Left renal pelvis (tissue), 4 donors: ENCODE data around the gene DNA2. TPM values are rescaled to one million over a fixed set of nuclear protein-coding genes. Genes with fewer than 3 reads are reported as not detected.
A peak's percentile ranks its signal among the peaks of the same experiment; 100 is the strongest.
"Not testable (repeated sequence)": the region's sequence is repeated elsewhere in the genome, so short reads cannot be mapped to it uniquely, and the experiment has no call there.

Experiments
- DNase-seq, 4 donors: peaks; one replicate each; pipeline ENCODE4 v3.0.0-alpha.2; 2013; ENCODE audit warnings: low read depth in 4 of 4, low spot score in 3 of 4
- polyA plus RNA-seq, 4 donors: library from polyadenylated mRNA; unstranded; fragments of 120-200 nt; gene quantifications; one replicate each; pipeline ENCODE4 v1.2.1, GENCODE V29; 2013; ENCODE audit not compliant: insufficient read length in 4 of 4

DNA2 gene
- polyA plus RNA-seq, 4 donors, result 6.8 to 13.3 (median 13.1) TPM

DNA sequence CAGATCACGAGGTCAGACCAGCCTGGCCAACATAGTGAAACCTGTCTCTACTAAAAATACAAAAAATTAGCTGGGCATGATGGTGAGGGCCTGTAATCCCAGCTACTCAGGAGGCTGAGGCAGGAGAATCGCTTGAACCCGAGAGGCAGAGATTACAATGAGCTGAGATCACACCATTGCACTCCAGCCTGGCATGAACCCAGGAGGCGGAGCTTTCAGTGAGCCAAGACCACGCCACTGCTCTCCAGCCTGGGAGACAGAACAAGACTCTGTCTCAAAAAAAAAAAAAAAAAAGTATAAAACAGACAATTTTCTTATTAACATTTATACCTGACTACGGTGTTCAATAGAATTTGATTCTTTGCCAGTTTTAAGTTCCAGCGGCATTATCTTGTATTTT is 22.1 kb downstream of the DNA2 start:
- not testable (repeated sequence) for DNase-seq

DNA sequence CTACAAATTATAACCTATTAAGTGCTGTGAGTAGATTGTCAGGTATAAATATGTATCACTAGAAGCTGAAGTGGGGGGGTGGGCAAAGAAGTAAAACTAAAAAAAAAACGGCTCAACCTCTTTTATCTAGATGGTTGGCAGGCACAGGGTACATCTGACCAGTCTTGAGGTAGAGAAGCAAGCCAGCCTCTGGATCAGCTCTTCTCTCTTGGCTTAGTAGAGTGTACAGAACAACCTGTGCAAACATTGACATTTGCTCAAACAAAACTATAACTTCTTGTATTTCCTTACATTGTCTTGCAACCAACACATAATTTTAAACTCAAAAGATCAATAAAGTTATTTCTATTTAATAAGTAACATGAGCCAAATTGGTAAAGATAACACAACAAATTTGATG is 25.6 kb downstream of the DNA2 start:
- no peak for DNase-seq

DNA sequence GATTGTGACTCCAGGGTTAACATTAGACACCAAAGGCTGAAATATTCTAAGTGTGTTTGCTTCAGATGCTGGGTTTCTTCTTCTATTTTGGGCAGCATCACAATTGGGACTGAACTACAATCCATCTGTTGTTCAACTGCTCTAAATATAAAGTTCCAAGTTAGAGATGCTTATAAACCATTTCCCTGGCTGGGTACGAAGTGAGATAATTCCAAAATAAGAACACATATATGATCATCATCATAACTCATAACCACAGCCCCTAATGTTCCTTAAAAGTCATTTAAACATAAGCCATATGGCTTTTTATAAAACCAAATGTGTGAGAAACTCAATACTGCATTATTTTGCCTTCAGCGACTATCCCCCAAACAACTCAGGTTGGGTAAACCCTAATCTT is 28.8 kb downstream of the DNA2 start:
- no peak for DNase-seq

DNA sequence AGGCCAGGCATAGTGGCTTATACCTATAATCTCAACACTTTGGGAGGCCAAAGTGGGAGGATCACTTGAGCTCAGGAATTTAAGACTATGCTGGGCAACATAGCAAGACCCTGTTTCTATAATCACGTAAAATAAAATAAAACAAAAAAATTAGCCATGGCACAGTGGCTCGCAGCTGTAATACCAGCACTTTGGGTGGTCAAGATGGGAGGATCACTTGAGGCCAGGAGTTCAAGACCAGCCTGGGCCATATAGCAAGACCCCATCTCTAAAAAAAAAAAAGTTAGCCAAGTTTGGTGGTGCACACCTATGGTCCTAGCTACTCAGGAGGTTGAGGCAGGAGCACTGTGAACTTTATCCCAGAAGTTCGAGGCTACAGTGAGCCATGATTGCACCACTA is 30.9 kb downstream of the DNA2 start:
- no peak for DNase-seq

DNA sequence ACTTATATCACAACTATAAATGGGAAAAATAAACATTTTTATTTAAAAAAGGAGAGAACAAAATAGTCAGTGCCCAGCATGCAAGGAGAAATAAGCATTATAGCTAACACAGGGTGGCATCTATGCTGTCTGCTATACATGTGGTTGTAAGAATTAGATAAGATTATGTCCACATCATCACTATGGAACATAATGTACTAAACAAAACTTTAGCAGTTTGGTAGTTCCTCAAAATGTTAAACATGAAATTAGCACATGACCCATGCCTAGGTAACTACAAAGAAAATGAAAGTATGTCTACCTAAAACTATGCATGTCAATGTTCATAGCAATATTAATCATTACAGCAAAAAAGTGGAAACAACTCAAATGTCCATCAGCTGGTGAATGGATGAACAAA is 36.0 kb downstream of the DNA2 start:
- no peak for DNase-seq

DNA sequence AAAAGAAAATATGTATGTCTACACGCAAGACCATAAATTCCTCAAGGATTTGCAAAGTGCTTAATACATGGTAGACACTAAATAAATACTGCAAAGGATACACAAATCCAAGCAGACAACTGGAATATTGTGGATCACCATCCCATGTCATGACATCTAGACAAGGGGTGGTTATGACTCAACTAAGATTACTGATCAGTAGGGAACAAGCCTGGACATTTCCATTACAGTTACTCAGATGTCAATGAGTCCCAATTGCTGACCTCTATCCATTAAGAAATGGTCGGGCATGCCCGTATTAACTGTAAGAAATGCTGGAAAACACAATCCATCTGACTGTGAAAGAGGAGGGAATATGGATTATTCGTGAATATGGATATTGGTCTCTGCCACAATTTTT is 37.1 kb downstream of the DNA2 start:
- no peak for DNase-seq

DNA sequence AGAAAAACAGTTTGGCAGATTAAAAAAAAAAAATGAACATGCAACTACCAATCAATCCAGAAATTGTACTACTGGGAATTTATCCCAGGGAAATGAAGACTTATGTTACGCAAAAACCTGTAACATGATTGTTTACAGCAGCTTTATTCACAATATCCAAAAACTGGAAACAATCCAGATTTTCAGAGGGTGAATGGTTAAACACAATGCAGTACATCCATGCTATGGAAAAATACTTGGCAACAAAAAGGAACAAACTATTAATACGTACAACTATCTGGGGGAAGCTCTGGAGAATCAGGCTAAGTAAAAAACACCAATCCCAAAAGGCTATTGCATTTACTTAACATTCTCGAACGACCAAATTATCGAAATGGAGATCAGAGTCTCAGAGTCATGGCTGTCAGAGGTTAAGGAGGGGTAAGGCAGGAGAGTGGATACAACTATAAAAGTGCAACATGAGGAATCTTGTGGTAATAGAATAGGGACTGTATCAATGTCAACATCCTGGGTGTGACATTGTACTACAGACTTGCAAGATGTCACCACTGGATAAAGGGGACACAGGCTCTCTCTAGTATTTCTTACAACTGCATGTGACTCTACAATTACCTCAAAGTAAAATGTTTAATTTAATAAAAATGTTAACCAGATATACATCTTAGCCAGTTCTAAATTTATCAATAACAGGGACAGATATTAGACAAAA is 43.2 kb downstream of the DNA2 start:
- DNase-seq, result no peak

DNA sequence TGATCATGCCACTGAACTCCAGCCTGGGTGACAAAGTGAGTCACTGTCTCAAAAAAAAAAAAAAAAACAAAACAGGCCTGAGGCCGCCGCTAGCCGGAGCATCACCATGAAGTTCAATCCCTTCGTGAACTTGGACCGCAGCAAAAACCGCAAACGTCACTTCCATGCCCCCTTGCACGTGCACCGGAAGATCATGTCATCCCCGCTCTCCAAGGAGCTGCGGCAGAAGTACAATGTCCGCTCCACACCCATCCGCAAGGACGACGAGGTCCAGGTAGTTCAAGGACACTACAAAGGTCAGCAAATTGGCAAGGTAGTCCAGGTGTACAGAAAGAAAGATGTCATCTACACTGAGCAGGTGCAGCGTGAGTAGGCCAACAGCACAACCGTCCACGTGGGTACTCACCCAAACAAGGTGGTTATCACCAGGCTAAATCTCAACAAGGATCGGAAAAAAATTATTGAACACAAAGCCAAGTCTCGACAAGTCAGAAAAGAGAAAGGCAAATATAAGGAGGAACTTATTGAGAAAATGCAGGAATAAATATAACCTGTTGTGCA is 47.2 kb downstream of the DNA2 start:
- DNase-seq, result no peak

DNA sequence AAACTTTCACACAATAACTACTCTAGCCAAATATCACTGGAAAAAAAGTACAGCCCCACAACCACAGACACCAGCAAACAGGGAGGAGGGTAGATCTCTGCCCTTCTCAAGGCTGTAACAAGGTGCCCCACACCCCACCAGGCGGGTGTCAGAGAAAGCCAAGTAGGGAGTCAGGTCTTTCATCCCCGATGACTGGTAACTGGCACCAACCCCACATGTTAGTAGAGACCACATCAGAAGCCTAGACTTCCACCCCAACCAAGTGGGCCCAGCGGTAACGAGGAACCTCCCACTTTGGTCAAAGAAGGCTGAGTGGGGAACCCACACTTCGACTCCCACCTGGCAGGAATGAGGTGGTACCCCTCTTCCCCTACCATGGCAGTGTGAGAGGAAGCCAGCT is 48.3 kb downstream of the DNA2 start:
- no peak for DNase-seq

DNA sequence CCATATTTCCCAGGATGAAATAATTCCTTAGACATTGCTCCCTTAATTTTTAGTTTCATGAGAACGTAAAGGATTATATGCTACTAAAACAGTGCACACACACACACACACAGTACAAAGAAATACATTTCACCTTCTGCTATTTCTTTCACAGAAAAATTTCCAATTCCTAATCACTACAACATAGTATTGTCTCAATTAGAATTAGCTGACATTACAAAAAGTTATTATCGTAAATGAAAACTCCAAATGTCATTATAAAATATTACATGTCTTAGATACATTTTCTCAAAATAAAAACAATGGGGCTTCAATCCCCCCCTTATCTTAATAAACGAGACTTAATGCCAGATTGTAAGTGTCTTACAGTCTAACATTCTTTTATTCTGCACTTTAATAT is 52.4 kb downstream of the DNA2 start:
- DNase-seq, result no peak

DNA sequence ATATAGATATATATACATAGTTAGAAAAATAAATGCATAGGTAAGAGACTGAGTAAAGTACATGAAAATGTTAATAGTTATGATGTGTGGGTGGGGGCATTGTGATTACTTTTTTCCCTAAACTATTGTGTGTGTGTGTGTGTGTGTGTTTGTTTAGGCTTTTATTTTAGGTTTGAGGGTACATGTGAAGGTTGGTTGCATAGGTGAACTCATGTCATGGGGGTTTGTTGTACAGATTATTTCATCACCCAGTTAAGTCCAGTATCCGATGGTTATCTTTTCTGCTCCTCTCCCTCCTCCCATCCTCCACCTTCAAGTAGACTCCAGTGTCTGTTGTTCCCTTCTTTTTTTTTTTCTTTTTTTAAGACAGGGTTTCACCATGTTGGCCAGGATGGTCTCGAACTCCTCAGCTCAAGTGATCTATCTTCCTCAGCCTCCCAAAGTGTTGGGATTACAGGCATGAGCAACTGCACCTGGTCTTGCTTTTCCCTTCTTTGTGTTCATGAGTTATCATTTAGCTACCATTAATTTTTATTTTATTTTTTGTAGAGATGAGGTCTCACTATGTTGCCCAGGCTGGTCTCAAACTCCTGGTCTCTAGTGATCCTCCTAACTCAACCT is 62.8 kb downstream of the DNA2 start:
- DNase-seq, result no peak

DNA sequence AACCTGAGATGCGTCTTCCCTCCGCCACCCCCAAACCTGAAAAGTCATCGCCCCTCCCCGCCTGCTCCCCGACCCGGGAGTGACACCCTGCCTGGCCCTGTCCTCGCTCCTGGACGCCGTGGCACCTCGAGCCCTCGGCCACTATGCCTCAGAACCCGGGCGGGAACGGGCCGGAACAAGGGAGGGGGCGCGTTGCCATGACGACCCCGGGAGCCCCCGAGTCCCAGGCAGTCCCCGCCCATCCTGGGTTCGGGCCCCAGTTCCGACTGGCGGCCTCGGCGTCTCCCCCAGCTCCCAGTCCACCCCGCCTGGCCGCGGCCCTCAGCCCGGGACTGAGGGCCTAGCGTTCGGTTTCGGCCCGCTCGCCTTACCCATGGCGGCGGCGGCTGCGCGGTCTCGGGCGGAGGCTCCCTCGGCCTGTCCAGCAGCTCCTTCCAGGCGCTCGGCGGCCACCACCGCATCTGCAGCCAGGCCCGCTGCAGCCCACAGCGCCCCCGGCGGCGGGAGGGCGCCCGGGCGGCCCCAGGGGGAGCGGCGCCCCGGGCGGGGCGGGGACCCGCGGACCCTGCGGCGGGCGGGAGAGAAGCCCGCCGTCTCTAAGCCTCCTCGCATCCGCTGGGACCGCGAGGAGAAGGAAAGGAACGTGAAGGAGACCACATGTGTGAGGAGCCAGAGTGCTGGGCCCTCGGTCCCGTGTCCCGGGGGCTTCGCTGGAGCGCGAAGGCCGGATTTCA is 64.8 kb downstream of the DNA2 start, which contains the start of gene RUFY2:
TSS of gene RUFY2 (minus strand) at position 463 of the 734 bp plus-strand sequence. CDS start at position 375, 88 bp downstream.
- peak; percentile 70 to 77 (median 72) for DNase-seq

DNA sequence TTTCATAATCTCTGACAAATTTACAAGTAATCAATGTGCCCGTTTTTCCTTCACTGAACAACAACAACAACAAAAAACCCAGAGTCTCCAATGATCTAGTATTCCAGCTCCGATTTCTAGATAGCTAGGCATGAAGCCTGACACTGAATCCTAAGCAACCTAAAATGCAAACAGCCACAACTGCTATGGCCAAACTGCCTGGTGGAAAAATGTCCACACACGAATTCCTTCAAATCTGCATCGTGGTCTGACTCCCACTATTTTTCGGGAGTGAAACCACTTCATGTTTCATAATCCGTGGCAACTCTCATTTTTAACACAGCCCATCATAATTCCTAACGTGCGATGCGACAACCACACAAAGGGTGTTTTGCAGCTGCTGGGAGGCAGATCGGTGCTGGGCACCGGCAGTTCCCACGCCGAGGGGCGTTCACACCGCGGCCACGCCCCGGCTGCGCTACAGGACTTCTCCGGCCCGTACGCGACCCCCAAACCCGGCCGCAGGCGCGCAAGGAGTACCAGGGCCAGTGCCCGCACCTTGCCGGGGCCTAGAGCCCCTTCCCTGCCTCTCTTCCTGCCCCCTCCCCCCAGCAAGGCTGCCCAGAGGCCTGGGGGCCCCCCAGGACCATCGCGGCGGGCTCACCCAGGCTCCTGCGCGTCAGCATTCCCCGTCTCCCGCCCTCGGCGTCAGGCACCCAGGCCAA is 65.5 kb downstream of the DNA2 start:
- DNase-seq, result peak; percentile 28 to 56 (median 41)

DNA sequence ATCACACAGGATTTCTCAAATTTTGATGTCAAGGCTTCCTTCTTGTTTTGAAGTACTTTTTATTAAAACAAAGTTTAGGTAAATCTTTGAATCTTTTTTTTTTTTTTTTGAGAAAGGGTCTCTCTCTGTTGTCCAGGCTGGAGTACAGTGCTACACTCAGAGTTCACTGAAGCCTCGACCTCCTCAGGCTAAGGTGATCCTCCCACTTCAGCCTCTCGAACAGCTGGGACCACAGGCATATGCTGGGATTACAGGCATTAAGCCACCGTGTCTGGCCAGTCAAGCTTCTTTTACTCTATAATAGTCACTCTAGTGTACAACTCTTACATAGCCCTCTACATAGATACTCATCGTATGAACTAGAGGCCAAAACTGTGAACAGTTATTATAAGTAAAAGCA is 68.1 kb downstream of the DNA2 start:
- DNase-seq, result no peak

DNA sequence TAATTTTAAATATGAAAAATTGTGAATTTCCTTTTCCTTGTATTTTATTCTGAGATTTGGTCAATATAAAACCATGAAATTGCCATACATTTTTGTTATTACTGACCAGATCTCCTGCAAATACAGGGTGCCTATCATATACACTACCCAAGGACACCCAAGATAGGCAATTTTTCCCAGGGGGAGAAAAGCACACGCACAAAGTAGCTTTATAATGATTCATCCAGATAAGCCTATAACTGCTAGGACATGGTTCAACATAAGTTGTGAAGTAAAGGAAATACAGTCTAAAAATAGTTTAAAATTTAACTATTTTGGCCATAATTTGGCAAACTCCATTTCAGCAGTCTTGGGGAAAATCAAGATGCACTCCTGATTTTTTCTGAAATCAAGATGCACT is 69.5 kb downstream of the DNA2 start:
- no peak for DNase-seq

DNA sequence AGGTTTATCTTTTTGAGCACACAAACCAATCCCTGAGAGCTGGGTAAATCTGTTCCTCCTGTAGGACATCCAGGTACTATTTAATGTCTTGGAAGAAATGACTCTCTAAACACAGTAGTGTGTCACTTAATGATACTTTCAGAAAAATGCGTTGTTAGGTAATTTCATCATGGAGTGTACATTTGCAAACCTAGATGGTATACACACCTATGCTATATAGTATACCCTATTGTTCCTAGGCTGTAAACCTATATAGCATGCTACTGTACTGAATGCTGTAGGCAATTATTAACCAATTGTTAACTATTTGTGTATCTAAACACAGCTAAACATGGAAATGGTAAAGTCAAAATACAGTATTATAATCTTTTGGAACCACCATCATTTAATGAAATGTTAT is 74.8 kb downstream of the DNA2 start:
- no peak for DNase-seq

DNA sequence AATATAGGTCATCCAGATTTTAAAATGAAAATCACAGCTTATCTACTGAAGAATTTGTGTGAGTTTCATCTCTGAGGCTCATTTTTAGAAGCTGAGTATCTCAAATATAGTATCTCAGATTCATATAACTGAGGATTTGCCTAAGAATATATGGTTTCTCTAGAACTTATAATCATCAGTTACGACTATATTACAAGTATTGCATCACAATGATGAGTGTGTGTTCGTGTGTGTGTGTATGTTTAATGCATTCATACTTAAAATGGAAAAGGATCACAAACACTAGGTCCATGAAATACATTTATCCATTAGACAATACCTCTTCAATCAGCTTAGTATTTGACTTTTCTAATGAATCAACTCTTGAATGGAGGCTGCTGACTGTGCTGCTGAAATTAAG is 86.0 kb downstream of the DNA2 start:
- DNase-seq, result no peak

DNA sequence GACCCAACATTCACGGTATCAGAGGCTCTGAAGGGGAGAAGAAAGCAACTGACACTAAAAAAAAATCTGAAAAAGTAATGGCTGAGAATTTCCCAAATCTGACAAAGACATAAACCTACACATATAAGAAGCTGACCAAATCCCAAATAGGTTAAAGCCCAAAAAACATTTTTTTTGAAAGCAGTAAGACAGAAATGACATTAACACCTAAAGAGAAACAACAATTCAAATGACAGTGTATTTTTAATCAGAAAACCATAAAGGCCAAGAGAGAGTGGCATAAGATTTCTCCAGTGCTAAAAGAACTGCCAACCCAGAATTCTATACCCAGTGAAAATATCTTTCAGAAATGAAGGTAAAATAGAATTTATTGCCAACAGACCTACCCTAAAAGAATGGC is 100.2 kb downstream of the DNA2 start:
- DNase-seq, result no peak

DNA sequence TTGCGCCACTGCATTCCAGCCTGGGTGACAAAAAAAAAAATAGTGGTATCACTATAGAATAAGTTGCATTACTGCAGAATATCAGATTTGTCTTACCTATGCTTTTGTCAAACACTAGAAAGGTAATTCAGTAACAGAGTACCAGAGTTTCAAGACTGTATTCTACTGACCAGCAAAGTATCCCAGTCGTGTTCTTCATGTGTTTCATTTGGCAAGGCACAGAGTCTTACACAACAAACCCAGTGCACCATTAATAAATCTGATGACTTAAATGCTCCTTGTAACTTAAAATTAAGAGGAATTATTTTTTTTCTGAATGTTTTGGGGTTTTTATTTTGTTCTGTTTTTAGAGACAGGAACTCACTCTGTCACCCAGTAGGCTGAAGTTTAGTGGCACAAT is 104.7 kb downstream of the DNA2 start:
- no peak for DNase-seq

DNA sequence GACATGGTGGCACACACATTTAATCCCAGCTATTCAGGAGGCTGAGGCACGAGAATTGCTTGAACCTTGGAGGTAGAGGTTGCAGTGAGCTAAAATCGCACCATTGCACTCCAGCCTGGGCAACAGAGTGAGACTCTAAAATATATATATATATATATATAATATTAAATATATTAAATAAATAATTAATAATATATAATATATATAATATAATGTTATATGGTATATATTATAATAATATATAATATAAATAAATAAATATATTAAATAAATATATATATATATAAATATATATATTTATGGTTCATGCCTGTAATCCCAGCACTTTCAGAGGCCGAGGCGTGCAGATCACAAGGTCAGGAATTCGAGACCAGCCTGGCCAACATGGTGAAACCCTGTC is 105.2 kb downstream of the DNA2 start:
- no peak for DNase-seq

DNA sequence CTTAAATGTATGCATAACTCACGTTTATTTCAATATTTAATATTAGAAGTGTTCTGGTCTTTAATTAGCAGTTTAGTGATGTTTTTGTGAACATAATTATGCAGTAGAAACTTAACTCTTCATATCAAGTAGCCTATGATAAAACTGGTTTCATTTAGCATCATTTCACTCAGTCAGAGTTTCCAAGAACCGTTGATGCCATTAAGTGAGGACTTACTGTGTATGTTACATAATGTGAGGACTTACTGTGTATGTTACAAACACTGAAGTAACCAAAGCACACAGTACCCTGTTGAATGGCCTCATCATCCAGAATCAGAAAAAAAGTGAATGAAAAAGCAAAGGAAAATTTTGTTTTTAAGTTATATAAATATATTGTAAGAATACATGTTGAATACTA is 106.2 kb downstream of the DNA2 start:
- DNase-seq, result no peak
